Motor neuron (in vitro differentiated cells): ENCODE data around the gene HSF4. TPM values are rescaled to one million over a fixed set of nuclear protein-coding genes. Genes with fewer than 3 reads are reported as not detected.
A peak's percentile ranks its signal among the peaks of the same experiment; 100 is the strongest.

ENCODE experiments used
- ATAC-seq, 8 experiments: fragments of 200-7000 bp; cut with Tn5 transposase; replicated peaks in 6 of 8; 2 replicates each; pipeline ENCODE4 v1.8.0; 2021; ENCODE audit warnings: mild to moderate bottlenecking in 8 of 8, moderate library complexity in 8 of 8
- H3K27ac ChIP-seq, 2 donors: fragments of 250-450 bp; sonication (Bioruptor Pico); 2 replicates each; pipeline ENCODE4 v1.9.0; 2021; ENCODE audit warnings: antibody characterized with exemption in 2 of 2, mild to moderate bottlenecking in 2 of 2, moderate library complexity in 1 of 2
- H3K4me1 ChIP-seq, 2 donors: fragments of 250-450 bp; sonication (Bioruptor Pico); replicated peaks in 1 of 2; 2 replicates each; pipeline ENCODE4 v1.6.1; 2021; ENCODE audit warnings: antibody characterized with exemption in 2 of 2, mild to moderate bottlenecking in 2 of 2, moderate library complexity in 1 of 2
- H3K4me3 ChIP-seq, 5 donors: fragments of 250-450 bp; sonication (Bioruptor Pico); 2 replicates each; pipeline ENCODE4 v1.9.0; 2021; ENCODE audit warnings: antibody characterized with exemption in 5 of 5, mild to moderate bottlenecking in 5 of 5, moderate library complexity in 4 of 5
- WGBS, 10 experiments: fragments of 450-650 bp; shearing (Covaris generic); methylation state at CpG; one replicate each; pipeline ENCODE4 v1.0.0; 2022; 5-methylcytosine and 5-hydroxymethylcytosine counted together
- in situ Hi-C, 9 experiments: fragments of 400-800 bp; cut with MboI; loops; one replicate each; pipeline ENCODE4 v1.15.0; 2021; ENCODE audit warnings: low sequenced_read_pairs in 9 of 9, low pct_unique_long_range_greater_than_20kb in 2 of 9; ENCODE audit not compliant: unreplicated experiment in 9 of 9
- total RNA-seq, 8 experiments: library from RNA; unstranded; fragments of 300-600 nt; gene quantifications; 2 replicates each; pipeline versions ENCODE4 v1.2.3 to v1.2.4, GENCODE V29; 2022

The HSF4 gene
- total RNA-seq, 8 experiments from 2014 or later: 4.6 to 33.1 (median 18.4) TPM

GRCh38 chr16:67213197-67214019, 48.9 kb downstream of the HSF4 start:
- Histone ChIP-seq H3K4me3 (no peak overlapping the region), H3K4me1 (no peaks in the 10 kb centered on the region), H3K27ac (no peak overlapping the region)
- WGBS, 10 experiments: 14 to 93% (median 73%) methylated on average over 1 to 6 of the region's 8 CpGs; no CpG with 5 or more reads in 2 of the 10 experiments
- no peak for ATAC-seq
- in situ Hi-C loops: no loop called here

- in situ Hi-C loops: no loop called here
Measured at GRCh38 chr16:67215706-67216105, 51.2 kb downstream of the HSF4 start.

GRCh38 chr16:67216612-67217490, 52.3 kb downstream of the HSF4 start:
- in situ Hi-C loops: no loop called here
- Histone ChIP-seq H3K4me3 (no peak overlapping the region), H3K27ac (no peak overlapping the region), H3K4me1 (no peaks in the 10 kb centered on the region)
- no peak for ATAC-seq
- 17 to 91% (median 78%) methylated on average over 1 to 12 of the region's 18 CpGs; no CpG with 5 or more reads in 1 of the 10 experiments for WGBS, 10 experiments

More at GRCh38 chr16:67215706-67216105, 51.2 kb downstream of the HSF4 start:
- ATAC-seq: peak in 3 of 8 experiments; percentile 79 to 95 (median 92)
- no peak overlapping the region for H3K4me3 ChIP-seq
- H3K27ac ChIP-seq: no peak overlapping the region
- 0 to 90% (median 54%) methylated on average over 1 to 3 of the region's 5 CpGs; no CpG with 5 or more reads in 4 of the 10 experiments for WGBS, 10 experiments
- H3K4me1 ChIP-seq: no peaks in the 10 kb centered on the region

Other genes starting within 250 kb of the HSF4 start
- gene CDH16, start 245.9 kb upstream of the HSF4 start, total RNA-seq: under 1 TPM in 4 of 8 experiments, not detected in 4; 0.04 to 0.24 (median 0.09) TPM
- gene RRAD, start 239.2 kb upstream of the HSF4 start, total RNA-seq: 10 to 100 TPM in 1 of 8 experiments, 1 to 10 TPM in 4, under 1 TPM in 3; 0.60 to 33.2 (median 2.1) TPM
- gene CIAO2B, start 230.3 kb upstream of the HSF4 start, total RNA-seq: 100 to 1,000 TPM in 7 of 8 experiments, 10 to 100 TPM in 1; 95.4 to 159 (median 112) TPM
- gene CES2, start 229.2 kb upstream of the HSF4 start, total RNA-seq: 10 to 100 TPM; 16.8 to 73.9 (median 32.2) TPM
- gene CES3, start 203.5 kb upstream of the HSF4 start, total RNA-seq: 1 to 10 TPM in 2 of 8 experiments, under 1 TPM in 6; 0.09 to 1.9 (median 0.53) TPM
- 10 to 100 TPM in 3 of 8 experiments, 1 to 10 TPM in 4, under 1 TPM in 1; 0.96 to 27.4 (median 7.1) TPM for gene CES4A, start 176.2 kb upstream of the HSF4 start, total RNA-seq
- gene CBFB, start 135.6 kb upstream of the HSF4 start, total RNA-seq: 10 to 100 TPM; 20.1 to 77.7 (median 33.0) TPM
- 10 to 100 TPM; 10.4 to 18.8 (median 14.9) TPM for gene PHAF1, start 54.8 kb upstream of the HSF4 start, total RNA-seq
- gene B3GNT9, start 13.7 kb upstream of the HSF4 start, total RNA-seq: 10 to 100 TPM in 2 of 8 experiments, 1 to 10 TPM in 4, under 1 TPM in 2; 0.54 to 20.9 (median 4.3) TPM
- 10 to 100 TPM in 3 of 8 experiments, 1 to 10 TPM in 4, under 1 TPM in 1; 0.42 to 18.0 (median 6.6) TPM for gene TRADD, start 4.8 kb upstream of the HSF4 start, total RNA-seq
- gene FBXL8, start 4.8 kb upstream of the HSF4 start, total RNA-seq: 10 to 100 TPM in 3 of 8 experiments, 1 to 10 TPM in 5; 1.0 to 44.5 (median 9.0) TPM
- 10 to 100 TPM in 7 of 8 experiments, 1 to 10 TPM in 1; 7.3 to 28.0 (median 15.3) TPM for gene NOL3, start 5.8 kb downstream of the HSF4 start, total RNA-seq
- gene MATCAP1, start 19.2 kb downstream of the HSF4 start, total RNA-seq: 10 to 100 TPM; 13.9 to 93.4 (median 55.0) TPM
- 1 to 10 TPM in 4 of 8 experiments, under 1 TPM in 4; 0.29 to 3.6 (median 0.98) TPM for gene EXOC3L1, start 25.4 kb downstream of the HSF4 start, total RNA-seq
- 10 to 100 TPM; 27.7 to 83.7 (median 48.5) TPM for gene E2F4, start 27.4 kb downstream of the HSF4 start, total RNA-seq
- gene ELMO3, start 34.4 kb downstream of the HSF4 start, total RNA-seq: 1 to 10 TPM in 5 of 8 experiments, under 1 TPM in 3; 0.43 to 2.8 (median 1.2) TPM
- gene TMEM208, start 62.4 kb downstream of the HSF4 start, total RNA-seq: 10 to 100 TPM; 39.4 to 83.1 (median 58.0) TPM
- gene FHOD1, start 82.7 kb downstream of the HSF4 start, total RNA-seq: 10 to 100 TPM in 7 of 8 experiments, 1 to 10 TPM in 1; 5.5 to 26.8 (median 12.1) TPM
- gene SLC9A5, start 84.2 kb downstream of the HSF4 start, total RNA-seq: 1 to 10 TPM in 7 of 8 experiments, under 1 TPM in 1; 0.92 to 2.4 (median 1.4) TPM
- 10 to 100 TPM in 2 of 8 experiments, 1 to 10 TPM in 6; 1.4 to 39.0 (median 5.6) TPM for gene PLEKHG4, start 114.8 kb downstream of the HSF4 start, total RNA-seq
- 1 to 10 TPM in 3 of 8 experiments, under 1 TPM in 5; 0.15 to 1.8 (median 0.90) TPM for gene KCTD19, start 162.0 kb downstream of the HSF4 start, total RNA-seq
- gene LRRC36, start 162.1 kb downstream of the HSF4 start, total RNA-seq: 1 to 10 TPM in 2 of 8 experiments, under 1 TPM in 2, not detected in 4; 0.43 to 1.5 (median 1.0) TPM
- gene TPPP3, start 228.8 kb downstream of the HSF4 start, total RNA-seq: 100 to 1,000 TPM in 1 of 8 experiments, 10 to 100 TPM in 4, 1 to 10 TPM in 2, under 1 TPM in 1; 0.85 to 247 (median 33.2) TPM